Ecto neural progenitor cell (in vitro differentiated cells): ENCODE results near the gene DRD3.

Experiments used
- DNase-seq: peaks from one replicate; pipeline ENCODE4 v3.0.0-alpha.2; 2018; ENCODE audit warnings: low spot score

The DRD3 gene

GRCh38 chr3:114179575-114179974 is 723 bp upstream of the DRD3 start:
- DNase-seq, result no peak

DNA sequence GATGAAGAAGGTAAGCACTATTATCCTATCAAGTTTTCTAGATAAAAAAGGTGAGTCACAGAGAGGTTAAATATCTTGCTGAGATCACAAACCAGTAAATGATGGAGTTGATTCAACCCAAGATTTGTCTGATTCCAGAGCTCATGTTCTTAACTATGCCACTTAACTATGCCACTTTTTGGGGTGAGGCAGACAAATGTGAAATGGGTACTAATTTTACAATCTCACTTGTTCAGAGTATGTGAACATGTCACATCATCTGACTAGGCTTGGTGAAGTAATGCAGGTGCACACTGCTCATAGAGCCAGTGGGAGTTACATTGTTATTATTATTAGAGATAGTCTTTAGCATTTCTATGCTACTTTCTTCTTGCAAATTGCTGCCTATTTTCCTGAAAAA is 2.0 kb downstream of the DRD3 start:
- no peak for DNase-seq

GRCh38 chr3:114176487-114176886 is 2.4 kb downstream of the DRD3 start:
- DNase-seq, result no peak

DNA sequence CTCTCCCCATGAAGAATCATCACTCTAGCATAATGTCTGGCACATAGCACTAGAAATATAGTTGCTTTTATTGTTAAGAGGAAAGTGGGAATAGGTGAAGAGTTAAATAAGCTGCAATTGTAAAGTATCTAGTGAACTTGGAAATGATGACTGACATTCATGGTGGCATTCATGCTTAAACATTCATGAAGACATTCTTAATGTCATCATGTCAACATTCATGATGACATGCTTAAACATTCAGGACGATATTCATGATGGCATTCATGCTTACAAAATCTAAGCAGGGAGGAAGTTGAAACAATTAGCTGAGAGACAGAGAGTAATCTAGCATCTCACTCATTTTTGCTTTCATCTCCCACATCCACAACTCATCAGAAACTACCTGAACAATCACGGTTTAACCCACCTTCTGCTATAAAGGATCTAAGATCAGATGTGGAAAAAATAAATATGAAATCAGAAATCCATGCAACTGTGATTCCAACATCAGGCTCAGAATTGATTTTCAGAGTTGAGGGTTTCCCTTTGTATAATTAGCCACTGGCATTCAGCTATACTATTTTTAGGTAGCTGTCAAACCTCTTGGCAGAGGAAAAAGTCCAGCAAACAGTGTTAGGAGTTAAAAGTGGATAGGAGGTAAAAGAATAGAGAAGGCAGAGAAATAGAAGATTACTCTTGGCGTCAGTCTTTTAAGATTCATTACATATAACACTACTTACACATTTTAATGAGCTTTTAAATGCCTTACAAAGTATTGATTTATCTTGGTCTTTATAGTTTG is 3.5 kb downstream of the DRD3 start:
- no peak for DNase-seq

- no peak for DNase-seq
Measured at GRCh38 chr3:114171677-114172076, 7.2 kb downstream of the DRD3 start.

- no peak for DNase-seq
Measured at GRCh38 chr3:114168150-114168549, 10.7 kb downstream of the DRD3 start.

GRCh38 chr3:114157321-114157720 is 21.5 kb downstream of the DRD3 start:
- no peak for DNase-seq

DNA sequence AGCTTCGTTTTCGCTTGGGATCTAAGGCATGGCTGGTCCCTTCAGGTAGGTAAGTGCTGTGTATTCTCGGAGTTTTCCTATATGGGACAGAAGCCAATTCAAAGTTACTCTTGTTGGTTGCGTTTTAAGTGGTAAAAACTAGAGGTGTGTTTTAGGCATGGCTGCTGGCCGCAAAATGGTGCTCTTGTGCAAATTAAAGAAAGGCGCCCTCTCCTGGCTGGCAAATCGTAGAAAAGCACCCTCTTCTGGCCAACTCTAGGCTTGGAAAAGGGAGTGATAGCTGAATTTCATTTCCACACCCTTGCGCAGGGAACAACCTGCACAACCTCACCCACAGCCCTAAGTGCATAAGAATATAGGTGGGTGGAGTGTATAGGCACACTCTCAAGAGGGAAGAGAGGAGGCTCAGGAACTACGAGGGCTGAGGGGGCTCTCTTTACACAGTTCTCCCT is 23.5 kb downstream of the DRD3 start:
- no peak for DNase-seq

DNA sequence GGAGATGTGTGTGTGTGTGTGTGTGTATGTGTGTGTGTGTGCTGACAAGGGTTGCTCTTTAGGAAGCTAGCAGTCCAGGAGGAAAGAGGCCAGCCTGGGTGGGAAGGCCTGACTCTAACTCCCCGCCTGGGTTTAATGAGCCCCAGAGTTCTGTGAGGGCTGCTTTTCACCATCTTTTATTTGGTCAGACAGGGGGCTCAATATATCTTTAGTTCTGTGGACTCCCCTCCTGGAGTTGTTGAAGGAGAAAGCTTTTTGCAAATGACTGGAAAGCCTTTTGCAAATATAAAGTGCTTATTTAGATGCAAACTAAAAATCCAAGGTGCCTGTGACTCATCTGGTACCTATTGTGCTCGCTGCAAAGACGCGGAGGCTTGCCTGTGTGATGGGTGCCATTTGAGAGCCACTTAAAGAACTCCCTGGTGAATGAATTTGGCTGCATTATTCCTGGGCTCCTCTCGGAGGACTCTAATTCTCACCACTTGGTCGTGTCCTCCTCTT is 24.5 kb downstream of the DRD3 start:
- no peak for DNase-seq

- peak; percentile 84 for DNase-seq
Measured at GRCh38 chr3:114152519-114153151, 26.2 kb downstream of the DRD3 start.

DNA sequence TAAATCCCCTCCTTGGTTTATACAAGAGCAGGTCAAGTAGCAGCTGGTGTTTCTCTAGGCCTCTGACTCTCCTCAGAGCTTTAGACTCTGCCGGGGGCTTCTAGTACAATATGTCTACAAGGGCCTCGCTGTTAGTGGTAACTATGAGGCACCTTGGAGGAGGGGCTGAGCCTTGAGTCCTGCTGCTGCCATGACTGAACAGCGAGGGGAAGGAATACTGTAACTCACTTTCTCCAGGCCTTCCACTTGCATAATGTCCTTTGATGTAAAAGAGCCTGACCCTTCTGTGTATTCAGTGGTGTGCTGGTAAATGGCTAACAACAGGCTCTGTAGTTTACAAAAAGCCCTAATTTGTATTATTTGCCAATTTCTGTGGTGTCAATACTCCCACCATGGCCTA is 27.8 kb downstream of the DRD3 start:
- no peak for DNase-seq

DNA sequence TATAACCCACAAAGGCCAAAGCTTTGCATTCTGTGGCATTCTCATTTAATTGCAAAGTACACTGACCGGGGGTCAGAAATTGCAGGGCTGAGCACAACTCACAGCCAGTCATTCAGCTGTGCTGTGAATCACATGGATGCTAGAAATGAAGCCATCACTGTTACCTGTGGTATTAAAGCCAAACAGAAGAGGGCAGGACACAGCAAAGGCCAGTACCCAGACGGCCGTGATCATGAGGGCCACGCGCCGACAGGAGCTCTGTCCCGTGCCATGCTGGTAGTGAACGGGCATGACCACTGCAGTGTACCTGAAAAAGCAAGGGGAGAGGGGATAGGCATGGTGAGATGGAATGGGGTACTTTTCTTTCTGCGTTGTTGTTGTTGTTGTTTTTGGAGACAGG is 31.6 kb downstream of the DRD3 start:
- no peak for DNase-seq

DNA sequence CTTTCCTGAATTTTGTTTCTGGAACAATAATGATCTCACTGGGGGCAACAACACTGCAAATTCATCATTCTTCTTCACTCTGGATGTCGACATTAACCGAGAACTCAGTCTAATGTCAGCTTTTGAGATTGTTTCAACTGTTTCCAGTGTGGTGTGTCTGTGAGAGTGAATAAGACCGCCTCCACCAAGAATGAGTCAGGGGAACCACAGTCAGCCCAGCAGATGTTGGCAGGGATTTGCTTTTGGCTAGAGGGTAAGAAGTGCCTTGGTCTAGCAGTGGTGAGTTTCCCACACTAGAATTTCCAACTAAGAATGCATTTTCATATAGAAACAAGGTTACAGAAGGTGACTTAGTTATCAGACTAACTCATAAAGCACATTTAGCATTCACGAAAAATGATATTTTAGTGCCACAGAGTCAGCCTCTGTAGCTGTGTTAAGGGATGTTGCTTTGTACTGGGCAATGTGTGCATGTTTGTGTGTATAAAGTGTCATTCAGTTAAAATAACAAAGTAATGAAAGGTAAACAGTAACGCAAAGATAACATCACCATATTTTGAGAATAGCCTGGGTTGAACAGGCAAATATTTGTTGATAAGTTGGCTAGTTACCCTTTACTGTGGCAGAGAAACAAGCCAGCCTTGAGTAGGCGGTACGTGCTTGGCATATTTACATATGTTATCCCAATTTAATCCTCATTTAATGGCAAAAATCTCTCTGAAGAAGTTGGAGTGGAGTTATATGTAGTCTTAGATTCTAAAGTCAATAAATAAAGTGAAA is 33.8 kb downstream of the DRD3 start:
- DNase-seq, result no peak

DNA sequence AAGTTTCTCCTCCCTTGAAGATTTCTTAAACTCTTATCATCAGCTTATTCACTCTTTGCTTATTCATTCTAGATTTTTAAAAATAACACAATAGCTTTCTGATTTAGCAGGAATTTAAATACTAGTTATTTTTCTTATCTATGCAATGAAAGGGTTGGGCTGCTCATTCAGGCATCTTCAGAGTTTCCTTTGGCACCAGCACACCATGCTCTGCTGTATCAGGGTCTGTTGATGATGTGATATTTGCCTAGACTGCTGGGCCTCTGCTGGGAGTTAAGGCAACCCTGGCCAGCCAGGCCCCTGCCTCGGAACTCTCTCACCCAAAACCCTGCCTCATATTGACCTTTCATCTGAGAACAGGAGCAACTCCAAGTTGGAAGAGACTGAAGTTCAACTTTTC is 35.0 kb downstream of the DRD3 start:
- no peak for DNase-seq

GRCh38 chr3:114139836-114140235 is 39.0 kb downstream of the DRD3 start:
- no peak for DNase-seq

DNA sequence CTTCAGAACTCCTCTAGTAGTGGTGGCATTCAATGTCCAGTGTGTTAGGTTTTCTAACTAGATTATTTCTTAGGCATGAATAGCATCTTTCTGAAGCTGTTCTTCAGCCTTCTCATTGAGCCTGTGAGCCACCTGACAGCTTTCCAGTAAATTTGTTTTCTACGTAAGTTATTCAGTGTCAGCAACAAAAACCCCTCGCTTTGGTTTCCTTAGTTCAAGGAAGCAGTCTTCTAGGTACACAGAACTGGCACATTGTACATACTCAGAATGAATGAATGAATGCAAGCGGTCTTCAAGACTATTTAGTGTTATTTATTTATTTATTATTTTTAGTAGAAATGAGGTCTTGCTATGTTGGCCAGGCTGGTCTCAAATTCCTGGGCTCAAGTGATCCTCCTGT is 44.9 kb downstream of the DRD3 start:
- DNase-seq, result no peak

DNA sequence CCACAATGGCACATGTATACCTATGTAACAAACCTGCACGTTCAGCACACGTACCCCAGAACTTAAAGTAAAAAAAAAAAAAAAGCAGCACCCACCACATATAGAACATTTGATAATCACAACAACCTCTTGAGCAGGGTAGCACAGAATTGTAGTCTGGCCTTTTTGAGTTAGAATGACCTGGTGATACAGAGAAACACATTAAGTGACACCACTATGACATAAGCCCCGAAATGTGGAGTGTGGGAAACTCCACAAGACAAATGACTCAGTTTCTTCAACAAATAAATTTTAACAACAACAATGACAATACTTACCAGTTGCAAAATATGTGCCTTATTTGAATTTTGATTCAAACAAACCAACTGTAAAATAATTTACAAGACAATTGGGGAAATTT is 46.4 kb downstream of the DRD3 start:
- no peak for DNase-seq

DNA sequence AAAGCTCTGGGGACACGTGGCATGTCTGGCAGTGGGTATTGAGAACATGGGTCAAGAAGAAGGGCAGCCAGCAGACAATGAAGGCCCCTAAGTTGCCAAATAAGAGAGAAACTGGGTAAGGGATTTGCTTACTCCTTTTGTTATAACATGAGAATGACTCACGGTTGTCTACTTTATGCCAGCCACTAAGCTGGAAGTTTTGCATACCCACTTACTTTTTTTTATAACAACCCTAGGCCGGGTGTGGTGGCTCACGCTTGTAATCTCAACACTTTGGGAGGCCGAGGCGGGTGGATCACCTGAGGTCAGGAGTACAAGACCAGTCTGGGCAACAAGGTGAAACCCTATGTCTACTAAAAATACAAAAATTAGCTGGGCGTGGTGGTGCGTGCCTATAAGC is 50.0 kb downstream of the DRD3 start:
- no peak for DNase-seq

GRCh38 chr3:114128231-114128630 is 50.6 kb downstream of the DRD3 start:
- DNase-seq, result no peak

GRCh38 chr3:114127517-114127916 is 51.3 kb downstream of the DRD3 start:
- no peak for DNase-seq

DNA sequence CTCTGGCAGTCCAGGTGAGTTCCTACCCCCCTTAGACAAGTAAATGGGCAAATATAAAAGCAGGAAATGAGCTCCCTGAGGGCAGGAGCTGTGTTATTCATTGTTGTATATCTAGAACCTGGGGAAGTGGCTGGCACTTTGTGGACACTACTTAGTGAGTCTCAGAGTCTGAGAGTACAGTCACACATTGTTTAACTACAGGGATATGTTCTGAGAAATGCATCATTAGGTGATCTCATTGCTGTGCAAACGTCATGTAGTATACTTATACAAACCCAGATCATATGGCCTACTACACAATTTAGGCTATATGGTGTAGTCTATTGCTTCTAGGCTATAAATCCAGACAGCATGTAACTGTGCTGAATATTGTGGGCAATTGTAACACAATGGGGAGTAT is 52.4 kb downstream of the DRD3 start:
- DNase-seq, result no peak

DNA sequence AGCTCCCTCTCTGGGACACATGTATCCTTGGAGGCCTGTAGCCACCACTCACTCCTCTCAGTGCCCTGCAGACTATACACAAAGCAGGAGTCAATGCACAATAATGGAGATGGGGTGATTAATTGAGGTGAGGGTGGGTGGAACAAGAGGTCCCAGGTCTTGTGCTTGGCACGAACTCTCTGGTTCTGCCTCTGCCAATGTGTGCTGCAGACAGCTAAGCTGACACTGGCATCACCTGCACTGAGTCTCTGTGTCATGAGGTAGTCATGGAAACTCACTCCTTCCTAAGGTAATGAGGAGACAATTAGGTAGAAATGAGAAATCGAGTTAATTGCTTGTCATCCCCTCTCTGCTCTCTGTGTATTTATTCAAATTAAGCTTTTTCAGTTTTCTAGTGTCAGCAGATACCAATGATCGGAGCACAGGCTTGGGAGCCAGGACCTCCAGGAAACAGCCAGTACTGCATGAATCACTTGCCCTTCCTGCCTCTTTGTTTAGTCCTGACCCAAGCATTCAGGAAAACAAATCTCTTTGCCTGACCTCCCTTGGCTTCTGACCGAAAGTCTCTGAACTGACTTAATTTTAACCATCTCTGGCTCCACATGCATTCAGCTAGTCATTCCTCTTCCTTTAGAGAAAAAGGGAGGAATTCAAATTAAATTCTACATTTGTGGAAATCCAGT is 56.7 kb downstream of the DRD3 start:
- no peak for DNase-seq
